Nephron progenitor cell (in vitro differentiated cells): ENCODE measurements around the gene PAX5.

ENCODE experiments used
- DNase-seq: peaks from one replicate; pipeline ENCODE4 v3.0.0; 2021
- H3K27ac Mint-ChIP-seq: 2 replicates; pipeline ENCODE4 v1.8.0; 2021; ENCODE audit warnings: mild to moderate bottlenecking, moderate library complexity, mixed read lengths
- H3K27me3 Mint-ChIP-seq: 2 replicates; pipeline ENCODE4 v1.8.0; 2021; ENCODE audit warnings: mild to moderate bottlenecking, low read depth, mixed read lengths; ENCODE audit not compliant: poor library complexity
- H3K36me3 Mint-ChIP-seq: 2 replicates; pipeline ENCODE4 v1.8.0; 2021; ENCODE audit warnings: low read depth, mixed read lengths
- H3K4me1 Mint-ChIP-seq: 2 replicates; pipeline ENCODE4 v1.8.0; 2021; ENCODE audit warnings: mixed read lengths
- H3K4me3 Mint-ChIP-seq: 2 replicates; pipeline ENCODE4 v1.8.0; 2021; ENCODE audit warnings: mild to moderate bottlenecking, moderate library complexity, mixed read lengths
- H3K9me3 Mint-ChIP-seq: 2 replicates; pipeline ENCODE4 v1.8.0; 2021; ENCODE audit warnings: mild to moderate bottlenecking, moderate library complexity, mixed read lengths
- TF ChIP-seq, protein P1 (sequence below): fragments of 200-600 bp; sonication (generic); IDR thresholded peaks from 2 replicates; pipeline ENCODE4 v1.5.0; 2021; ENCODE audit warnings: antibody characterized with exemption

Gene PAX5

DNA sequence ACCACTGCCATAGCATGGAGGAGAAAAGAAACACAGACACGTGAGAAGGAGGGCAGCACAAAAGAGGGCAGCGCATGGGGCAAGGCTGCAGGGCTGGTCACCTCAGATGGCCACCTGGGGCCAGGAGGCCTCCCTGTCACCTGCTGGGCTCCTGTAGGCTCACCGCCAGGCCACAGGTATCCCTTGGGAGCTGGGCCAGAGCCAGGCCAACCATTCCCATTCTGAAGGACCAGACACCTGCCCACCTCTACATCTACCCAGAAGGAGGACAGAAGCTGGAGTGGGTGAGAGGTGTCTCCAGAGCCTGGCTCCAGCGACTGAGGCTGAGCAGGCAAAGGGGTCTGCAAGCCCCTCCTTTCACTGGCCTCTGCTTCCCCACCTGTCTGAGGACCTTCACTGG, 103.1 kb downstream of the PAX5 start:
- peaks cover 42% of the 10 kb centered on the region for H3K27me3 Mint-ChIP-seq
- H3K9me3 Mint-ChIP-seq: peaks cover 9% of the 10 kb centered on the region
- H3K4me1 Mint-ChIP-seq: peaks cover 14% of the 10 kb centered on the region
- no peak overlapping the region for H3K4me3 Mint-ChIP-seq
- no peak for DNase-seq
- H3K27ac Mint-ChIP-seq: no peak overlapping the region
- TF ChIP-seq, protein P1, sequence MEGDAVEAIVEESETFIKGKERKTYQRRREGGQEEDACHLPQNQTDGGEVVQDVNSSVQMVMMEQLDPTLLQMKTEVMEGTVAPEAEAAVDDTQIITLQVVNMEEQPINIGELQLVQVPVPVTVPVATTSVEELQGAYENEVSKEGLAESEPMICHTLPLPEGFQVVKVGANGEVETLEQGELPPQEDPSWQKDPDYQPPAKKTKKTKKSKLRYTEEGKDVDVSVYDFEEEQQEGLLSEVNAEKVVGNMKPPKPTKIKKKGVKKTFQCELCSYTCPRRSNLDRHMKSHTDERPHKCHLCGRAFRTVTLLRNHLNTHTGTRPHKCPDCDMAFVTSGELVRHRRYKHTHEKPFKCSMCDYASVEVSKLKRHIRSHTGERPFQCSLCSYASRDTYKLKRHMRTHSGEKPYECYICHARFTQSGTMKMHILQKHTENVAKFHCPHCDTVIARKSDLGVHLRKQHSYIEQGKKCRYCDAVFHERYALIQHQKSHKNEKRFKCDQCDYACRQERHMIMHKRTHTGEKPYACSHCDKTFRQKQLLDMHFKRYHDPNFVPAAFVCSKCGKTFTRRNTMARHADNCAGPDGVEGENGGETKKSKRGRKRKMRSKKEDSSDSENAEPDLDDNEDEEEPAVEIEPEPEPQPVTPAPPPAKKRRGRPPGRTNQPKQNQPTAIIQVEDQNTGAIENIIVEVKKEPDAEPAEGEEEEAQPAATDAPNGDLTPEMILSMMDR: no peak
- no peaks in the 10 kb centered on the region for H3K36me3 Mint-ChIP-seq

DNA sequence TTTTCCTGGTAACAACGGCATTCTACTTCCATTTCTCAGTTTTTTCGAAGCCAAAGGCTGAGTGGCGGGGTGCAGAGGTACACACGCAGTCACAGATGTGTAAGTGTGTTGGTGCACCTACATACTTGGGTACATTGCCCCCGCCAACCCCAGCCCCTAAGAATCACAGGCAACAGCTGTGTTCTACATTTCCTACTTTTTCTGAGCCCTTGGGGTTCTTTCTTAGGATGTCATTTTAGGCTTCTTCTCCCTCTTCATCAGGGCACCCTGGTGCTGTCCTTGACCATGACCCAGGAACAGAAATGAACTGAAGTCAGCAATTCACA, 104.8 kb downstream of the PAX5 start:
- Mint-ChIP-seq H3K4me3 (no peak overlapping the region), H3K36me3 (no peaks in the 10 kb centered on the region), H3K27ac (no peak overlapping the region), H3K4me1 (peaks cover 14% of the 10 kb centered on the region), H3K9me3 (peaks cover 9% of the 10 kb centered on the region), H3K27me3 (peaks cover 46% of the 10 kb centered on the region)
- no peak for DNase-seq
- TF ChIP-seq, protein P1: no peak

DNA sequence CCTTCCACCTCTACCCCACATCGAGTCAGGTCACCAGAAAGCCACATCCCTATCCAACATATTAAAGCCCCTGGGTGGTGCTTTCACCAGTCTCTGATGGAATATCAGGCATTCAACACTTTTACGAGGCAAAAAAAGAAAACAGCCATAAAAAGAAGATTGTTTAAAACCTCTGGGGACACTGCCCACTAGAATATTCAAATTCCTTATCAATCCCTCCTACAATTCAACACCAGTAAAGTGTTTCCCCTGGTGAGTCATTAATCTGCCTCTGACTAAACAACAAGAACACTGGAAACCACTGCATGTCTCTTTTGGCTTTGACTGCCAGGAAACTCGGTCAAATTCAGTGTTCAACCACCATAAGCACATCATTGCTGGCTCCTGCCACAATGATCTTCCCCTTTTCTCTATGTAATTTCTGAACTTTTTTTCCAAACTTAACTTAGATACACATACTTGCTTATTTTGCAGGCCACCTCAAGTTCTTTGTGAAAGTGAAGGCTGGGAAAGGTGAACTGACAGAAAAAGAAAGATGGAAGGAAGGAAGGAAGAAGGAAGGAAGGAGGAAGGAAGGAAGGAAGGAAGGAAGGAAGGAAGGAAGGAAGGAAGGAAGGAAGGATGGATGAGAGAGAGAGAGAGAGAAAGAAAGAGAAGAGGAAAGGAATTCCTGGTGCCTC, 105.3 kb downstream of the PAX5 start:
- peaks cover 9% of the 10 kb centered on the region for H3K9me3 Mint-ChIP-seq
- H3K36me3 Mint-ChIP-seq: no peaks in the 10 kb centered on the region
- H3K27me3 Mint-ChIP-seq: peaks cover 48% of the 10 kb centered on the region
- peak overlapping the region; percentile 46 for H3K27ac Mint-ChIP-seq
- TF ChIP-seq, protein P1: no peak
- H3K4me3 Mint-ChIP-seq: no peak overlapping the region
- no peak for DNase-seq
- H3K4me1 Mint-ChIP-seq: peaks cover 12% of the 10 kb centered on the region

DNA sequence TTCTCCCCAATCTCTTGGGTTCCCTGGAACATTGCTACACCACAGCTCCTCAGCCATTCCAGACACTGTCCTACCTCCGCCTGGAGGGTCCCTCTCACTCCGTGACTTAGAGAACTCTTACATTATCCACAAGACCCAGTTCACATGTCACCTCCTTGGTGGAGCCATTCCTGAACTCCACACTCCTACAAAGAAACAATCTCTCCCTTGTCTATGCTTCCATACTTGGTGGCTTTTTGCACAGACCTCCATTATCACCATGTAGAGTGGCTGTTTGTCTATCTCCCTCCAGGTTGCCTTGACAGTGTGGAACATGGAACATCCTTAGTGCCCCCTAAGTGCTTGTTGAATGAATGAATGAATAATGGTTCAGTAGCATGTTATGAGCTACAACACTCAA, 105.9 kb downstream of the PAX5 start:
- H3K27ac Mint-ChIP-seq: no peak overlapping the region
- H3K9me3 Mint-ChIP-seq: peaks cover 9% of the 10 kb centered on the region

DNA sequence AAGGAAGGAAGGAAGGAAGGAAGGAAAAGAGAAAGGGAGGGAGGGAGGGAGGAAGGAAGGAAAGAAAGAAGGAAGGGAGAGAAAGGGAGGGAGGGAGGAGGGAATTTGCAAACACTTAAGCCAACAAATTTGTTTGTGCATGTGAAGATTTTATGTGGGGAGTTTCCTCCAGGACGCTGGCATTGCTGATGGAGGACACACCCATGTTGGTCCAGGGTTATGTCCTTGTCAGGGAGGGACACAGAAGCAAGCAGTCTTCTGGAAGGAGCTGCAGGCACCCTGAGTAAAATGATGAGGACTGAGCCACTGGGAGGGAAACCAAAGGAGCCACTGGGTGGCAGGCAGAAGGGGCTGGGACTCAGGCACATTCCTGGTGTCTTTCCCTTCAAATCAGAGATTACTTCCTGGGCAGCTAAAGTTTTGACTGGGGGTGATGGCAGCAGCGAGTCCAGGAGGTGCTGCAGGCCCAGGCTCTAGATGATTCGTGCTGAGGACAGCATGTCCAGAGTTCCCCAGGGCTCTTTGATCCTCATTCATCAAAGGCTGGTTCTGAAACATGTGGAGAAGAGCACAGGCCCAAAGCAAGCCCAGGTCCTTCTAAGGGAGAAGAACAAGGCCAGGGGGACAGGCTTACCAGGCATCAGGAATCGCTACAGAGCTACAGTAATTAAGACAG, 109.2 kb downstream of the PAX5 start:
- no peak overlapping the region for H3K27ac Mint-ChIP-seq
- TF ChIP-seq, protein P1: no peak

More for the DNA sequence above, 105.9 kb downstream of the PAX5 start:
- no peak overlapping the region for H3K4me3 Mint-ChIP-seq
- no peak for DNase-seq
- H3K36me3 Mint-ChIP-seq: no peaks in the 10 kb centered on the region
- TF ChIP-seq, protein P1: no peak
- H3K4me1 Mint-ChIP-seq: peaks cover 10% of the 10 kb centered on the region
- H3K27me3 Mint-ChIP-seq: peaks cover 48% of the 10 kb centered on the region

DNA sequence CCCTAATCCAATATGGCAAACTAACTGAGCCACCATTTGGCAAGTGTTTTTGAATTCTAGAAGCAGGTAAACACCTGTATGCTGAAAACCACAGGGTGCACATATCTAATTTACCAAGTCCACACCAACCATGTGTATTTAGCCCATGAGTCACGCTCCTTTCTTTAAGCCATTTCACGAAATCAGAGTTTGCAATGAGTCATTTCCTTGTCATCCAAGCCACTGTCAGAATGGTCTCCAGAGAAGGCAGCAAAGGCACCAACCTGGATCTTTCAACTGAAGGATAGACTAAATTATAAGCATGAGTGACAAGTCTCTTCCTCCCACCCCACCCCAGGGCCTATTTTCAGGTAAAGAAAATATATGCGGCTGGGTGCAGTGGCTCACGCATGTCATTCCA, 110.0 kb downstream of the PAX5 start:
- TF ChIP-seq, protein P1: no peak
- Mint-ChIP-seq H3K9me3 (peaks cover 3% of the 10 kb centered on the region), H3K27me3 (peaks cover 47% of the 10 kb centered on the region), H3K36me3 (no peaks in the 10 kb centered on the region), H3K27ac (no peak overlapping the region), H3K4me1 (peaks cover 8% of the 10 kb centered on the region), H3K4me3 (no peak overlapping the region)
- DNase-seq: no peak

More for the DNA sequence above, 109.2 kb downstream of the PAX5 start:
- Mint-ChIP-seq H3K9me3 (no peaks in the 10 kb centered on the region), H3K27me3 (peaks cover 50% of the 10 kb centered on the region), H3K4me1 (peaks cover 10% of the 10 kb centered on the region), H3K36me3 (no peaks in the 10 kb centered on the region), H3K4me3 (no peak overlapping the region)
- DNase-seq: no peak
